DMS79 (cell line): ENCODE measurements around the gene TCAF1.
"Not testable (repeated sequence)": the region's sequence is repeated elsewhere in the genome, so short reads cannot be mapped to it uniquely, and the experiment has no call there.

Experiments used
- DNase-seq: peaks from one replicate; lab custom pipeline; 2025; lab: John Stamatoyannopoulos, UW

TCAF1 gene

DNA sequence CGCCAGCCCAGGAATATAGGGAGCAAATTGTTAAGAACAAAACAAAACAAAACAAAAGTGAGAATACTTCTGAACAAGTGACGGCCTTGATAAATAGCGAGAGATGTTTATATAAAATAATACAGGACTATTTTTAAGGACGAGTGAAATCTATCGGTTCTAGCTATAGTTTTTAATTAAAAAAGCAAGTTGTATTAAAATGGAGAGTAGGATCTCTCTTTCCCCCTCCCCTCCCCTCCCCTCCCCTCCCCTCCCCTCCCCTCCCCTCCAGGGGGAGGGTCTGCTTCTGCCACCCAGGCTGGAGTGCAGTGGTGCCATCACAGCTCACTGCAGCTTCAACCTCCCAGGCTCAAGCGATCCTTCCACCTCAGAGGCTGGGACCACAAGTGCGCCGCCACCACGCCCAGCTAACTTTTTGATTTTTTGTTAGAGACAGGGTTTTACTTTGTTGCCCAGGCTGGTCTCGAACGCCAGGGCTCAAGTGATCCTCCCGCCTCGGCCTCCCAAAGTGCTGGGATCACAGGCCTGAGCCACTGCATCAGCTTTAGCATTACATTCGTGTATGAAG is 440 bp upstream of the TCAF1 start:
- DNase-seq: no peak

GRCh38 chr7:143901332-143901667 is 676 bp downstream of the TCAF1 start:
- no peak for DNase-seq

DNA sequence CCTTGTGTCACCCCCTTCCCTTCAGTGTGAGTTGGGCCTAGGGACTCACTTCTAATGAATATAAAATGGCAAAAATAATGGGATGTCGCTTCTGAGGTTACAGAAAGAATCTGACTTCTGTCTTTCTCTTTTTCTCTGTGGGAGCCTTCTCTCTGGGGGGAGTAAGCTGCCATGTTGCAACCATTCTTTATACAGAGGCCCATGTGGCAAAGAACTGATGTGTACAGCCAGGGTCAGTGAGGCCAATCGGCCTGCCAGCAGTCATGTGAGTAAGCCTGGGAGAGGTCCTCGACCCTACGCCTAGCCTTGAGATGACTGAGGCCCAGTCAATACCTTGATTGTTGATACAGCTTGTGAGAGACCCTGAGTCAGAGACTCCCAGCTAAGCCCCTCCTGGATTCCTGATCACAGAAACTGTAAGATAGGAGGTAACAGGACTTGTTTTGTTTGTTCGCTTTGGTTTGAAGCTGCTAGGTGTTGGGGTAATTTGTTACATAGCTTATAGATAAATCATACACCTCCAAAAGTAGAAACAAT is 1.7 kb downstream of the TCAF1 start:
- DNase-seq: no peak

DNA sequence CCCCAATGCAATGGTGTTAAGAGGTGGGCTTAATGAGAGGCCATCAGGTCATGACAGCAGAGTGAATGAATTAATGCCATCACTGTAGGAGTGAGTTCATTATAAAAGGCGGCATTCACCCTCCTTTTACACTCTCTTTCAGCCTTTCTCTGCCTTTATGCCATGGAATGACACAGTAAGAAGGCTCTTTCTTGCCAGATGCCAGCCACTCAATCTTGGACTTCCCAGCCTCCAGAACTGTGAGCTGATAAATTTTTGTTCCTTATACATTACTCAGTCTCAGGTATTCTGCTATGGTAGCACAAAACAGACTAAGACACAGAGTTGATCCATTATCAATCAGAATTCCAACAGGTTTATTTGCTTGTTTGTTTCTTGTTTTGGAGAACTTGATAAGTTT is 3.2 kb downstream of the TCAF1 start:
- no peak for DNase-seq

- DNase-seq: no peak
Observed at GRCh38 chr7:143896667-143897066, 5.3 kb downstream of the TCAF1 start.

DNA sequence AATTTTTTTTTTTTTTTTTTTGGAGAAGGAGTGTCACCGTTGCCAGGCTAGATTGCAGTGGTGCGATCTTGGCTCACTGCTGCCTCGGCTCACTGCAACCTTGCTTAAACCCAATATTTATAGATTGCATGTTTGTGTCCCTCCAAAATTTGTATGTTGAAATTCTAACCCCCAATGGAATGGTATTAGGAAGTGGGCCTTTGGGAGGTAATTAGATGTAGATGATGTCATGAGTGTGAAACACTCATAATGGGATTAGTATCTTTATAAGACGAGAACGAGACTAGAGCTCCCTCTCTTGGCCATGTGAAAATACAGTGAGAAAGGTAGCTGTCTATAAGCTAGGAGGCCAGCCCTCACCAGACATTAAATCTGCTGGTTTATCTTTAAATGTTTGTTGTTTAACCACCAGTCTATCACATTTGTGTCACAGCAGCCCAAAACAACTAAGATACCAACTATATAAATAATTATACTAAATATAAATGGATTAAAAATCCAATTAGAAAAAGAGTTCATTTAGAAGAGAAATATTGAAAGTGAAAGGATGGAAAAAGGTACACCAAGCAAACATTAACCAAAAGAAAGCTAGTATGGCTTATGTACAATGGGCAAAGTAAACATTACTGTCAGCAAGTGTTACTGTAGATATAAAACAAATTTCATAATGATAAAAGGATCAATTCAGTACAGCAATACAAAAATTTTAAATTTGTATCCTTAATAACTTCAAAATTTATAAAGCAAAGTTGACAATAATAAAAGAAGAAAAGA is 9.3 kb downstream of the TCAF1 start:
- DNase-seq: no peak

- no peak for DNase-seq
Observed at GRCh38 chr7:143891457-143891856, 10.5 kb downstream of the TCAF1 start.

DNA sequence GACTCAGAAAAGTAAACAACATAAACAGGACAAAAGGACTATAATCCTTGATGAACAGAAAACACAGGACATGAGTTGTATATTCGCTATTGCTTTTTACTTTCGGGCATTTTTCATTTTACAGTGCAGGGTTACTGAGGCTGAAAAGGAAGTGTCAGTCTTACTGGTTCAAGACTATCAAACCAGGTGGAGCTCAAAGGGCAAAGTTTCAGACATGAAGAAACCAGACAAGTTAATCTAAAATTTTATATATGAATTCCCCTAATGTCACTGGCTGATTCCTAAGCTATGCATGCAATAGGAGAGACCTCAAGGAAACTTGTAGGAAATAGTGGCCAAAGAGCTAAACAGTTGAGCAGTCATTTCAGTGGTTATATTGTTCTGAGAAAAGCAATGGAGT is 11.4 kb downstream of the TCAF1 start:
- no peak for DNase-seq

DNA sequence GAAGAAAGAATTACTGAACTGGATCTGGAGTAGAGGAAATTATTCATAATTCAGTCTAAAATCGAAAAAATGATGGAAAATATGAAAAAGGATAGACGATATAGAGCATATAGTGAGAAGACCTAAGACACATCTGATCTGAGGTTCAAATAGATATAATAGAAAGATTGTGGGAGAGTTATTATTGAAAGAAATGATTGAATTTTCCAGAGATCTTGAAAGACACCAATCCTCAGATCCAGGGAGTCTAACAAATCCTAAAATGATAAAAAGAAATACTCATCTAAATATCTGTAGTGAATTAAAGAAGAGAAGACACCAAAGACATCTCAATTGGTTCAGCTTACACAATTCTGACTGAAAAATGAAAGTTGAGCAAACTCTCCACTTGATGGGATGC is 12.9 kb downstream of the TCAF1 start:
- DNase-seq: no peak

DNA sequence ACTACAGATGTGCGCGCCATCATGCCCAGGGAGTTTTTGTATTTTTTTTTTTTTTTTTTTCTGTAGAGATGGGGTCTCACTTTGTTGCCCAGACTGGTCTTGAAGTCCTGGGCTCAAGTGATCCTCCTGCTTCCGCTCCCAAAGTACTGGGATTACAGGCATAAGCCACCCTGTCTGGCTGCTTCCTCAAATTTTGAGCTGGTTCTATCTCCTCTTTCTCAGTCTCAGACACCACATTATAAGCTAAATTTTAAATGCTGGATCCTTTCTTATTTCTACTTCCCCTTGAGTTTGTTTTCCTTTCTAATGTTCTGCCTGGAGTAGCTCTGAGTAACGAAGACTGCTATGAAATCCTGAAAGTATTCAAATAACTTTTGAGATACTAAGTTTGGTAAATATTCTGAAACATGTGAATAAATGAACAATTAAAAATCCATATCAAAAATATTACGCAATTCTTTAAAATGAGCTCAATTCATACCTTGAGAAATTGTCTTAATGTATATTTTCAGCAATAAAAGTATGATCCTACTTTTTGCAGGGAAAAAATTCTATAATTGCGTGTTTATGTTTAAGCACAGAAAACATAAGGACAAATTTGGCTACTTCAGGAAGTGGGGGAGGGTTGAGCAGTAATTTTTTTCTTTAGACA is 15.0 kb downstream of the TCAF1 start:
- DNase-seq: no peak

DNA sequence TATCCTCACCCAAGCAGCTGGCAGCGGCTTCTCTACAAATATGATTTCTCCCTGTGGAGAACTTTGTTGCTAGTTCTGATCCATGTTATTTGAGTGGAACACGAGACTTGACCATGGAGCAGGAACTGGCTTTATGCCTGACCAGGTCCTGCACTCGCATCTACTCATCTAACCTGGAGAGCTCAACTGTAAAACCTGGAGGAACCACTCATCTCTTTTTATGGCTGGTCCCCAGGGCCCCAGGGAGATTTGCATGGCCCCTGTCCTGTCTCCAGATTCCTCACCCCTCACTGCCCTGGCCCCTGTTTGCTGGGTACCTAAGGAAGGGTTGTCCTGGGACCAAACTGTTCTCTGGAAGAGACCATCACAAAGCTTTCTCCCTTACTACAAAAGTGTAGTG is 16.0 kb downstream of the TCAF1 start:
- DNase-seq: peak; percentile 30

GRCh38 chr7:143884969-143885559 is 16.9 kb downstream of the TCAF1 start:
- DNase-seq: peak; percentile 25

DNA sequence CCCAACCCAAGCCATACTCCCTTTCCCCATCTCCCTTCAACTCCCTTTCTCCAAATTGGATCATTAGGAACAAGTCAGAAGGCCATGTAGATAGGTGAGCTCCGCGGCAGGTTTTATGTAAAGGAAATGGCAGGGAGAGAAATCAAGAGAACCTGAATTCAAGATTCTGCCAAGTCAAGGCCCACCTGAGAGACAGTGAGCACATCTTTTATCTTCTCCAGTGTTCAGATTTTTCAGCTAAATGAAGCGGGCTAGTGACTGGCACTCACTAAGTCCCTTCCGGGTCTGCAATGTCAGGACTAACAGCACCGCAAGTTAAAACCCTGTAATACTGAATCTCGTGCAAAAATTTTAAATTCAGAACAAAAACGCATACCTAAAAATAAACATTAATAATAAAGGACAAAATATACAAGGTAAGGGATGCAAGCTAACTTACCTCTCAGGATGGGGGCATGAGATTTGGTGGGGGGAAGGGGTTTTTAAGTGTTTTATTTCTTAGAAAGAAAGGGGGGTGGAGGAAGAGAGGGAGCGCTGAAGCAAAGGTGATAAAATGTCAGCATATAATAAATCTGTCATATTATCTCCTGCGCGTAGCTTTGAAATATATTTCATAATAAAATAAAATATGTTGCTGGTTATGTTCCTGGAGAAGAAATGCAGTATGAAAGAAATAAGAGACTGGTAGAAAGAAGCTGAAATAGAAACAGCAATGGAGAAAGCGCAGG is 17.6 kb downstream of the TCAF1 start:
- DNase-seq: no peak

- peak; percentile 73 for DNase-seq
Observed at GRCh38 chr7:143882604-143883078, 19.3 kb downstream of the TCAF1 start.

- peak; percentile 40 for DNase-seq
Observed at GRCh38 chr7:143882020-143882603, 19.9 kb downstream of the TCAF1 start.

DNA sequence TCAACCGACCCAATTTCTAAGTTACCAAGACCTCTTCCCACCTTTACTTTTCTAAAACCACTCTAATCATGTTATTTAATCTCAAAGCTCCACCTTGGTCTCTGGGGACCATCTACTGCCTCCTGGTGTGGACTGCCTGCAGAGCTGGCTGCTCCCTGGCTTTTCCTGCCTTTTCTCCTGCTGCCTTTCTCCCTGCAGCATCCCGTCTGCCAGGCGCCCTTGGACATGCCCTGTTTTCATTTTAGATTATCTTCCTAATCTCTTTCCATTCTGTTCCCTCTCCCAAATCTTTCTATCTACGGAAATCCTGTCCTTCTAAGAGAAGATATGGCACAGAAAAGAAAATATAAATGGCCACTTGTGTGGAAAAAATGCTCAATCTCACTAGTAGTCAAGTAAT is 23.1 kb downstream of the TCAF1 start:
- no peak for DNase-seq

DNA sequence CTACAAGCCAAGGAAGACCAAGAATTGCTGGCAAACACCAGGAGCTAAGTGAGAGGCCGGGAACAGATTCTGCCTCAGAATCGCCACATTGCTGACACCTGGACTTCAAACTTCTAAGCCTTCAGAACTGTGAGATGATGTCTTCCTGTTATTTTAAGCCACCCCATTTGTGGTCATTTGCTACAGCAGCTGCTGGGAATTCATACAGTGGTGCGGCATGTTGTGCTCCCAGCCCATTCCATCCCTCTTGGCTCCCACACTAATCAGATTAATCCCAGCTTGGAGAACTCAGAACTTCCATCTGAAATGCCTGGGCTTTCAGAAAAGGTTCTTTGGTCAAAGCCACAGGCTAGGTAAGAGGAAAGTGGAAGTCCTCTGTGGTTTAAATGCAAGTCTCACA is 24.9 kb downstream of the TCAF1 start:
- DNase-seq: no peak

DNA sequence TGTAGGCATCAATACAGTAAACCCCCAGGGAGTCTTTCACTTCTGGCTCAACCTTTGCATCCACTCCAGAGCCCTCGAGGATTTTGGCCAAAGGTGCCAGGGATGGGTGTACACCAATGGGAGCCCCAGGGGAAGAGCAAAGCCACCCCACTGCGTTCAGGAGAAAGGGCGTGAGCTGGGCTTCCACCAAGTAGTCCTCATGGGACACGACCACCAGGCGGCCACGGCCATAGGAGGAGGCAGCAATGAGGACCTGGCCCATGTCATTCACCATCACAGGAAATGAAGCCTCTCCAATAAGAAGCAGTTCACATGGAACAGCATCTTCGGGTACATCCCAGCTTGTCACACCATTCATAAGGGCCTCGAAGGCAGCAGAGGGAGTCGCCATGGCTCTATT is 25.8 kb downstream of the TCAF1 start:
- no peak for DNase-seq

- DNase-seq: not testable (repeated sequence)
Observed at GRCh38 chr7:143873242-143873641, 28.7 kb downstream of the TCAF1 start.

DNA sequence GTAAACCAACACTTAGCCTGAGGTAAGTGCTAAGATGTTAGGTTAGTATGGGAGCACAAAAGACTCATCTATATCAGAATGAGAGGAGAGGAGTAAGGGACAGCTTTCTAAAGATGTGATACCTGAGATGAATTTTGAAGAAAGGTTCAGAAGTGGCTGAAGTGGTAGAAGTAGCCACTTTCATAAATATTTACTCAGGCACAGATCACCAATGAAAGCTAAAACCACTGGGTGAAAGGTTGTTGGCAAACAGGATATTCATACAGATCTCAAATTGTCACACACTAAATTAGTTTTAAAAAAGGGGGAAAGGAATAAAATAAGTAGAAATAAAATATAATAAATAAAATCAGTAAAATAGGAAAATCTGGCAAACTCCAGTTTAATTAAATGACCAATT is 30.4 kb downstream of the TCAF1 start:
- DNase-seq: not testable (repeated sequence)

DNA sequence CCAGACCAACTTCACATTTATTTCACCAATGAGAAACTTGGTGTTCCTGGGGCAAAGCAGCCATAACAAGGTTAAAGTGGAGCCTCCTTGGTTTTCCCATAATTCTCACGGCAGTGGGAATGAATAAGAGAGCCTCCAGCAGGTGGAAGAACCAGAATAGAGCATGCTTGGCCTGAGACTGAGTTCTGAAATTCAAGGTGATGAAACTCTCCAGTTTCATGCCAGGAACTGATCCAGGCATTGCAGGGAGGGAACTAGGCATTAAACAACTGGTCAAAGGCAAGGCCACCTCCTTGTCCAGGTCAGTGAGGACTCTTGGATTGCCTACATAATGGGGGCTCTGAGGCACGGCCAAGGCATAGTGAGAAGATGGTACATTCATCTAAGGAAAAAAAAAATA is 44.0 kb downstream of the TCAF1 start:
- DNase-seq: not testable (repeated sequence)

DNA sequence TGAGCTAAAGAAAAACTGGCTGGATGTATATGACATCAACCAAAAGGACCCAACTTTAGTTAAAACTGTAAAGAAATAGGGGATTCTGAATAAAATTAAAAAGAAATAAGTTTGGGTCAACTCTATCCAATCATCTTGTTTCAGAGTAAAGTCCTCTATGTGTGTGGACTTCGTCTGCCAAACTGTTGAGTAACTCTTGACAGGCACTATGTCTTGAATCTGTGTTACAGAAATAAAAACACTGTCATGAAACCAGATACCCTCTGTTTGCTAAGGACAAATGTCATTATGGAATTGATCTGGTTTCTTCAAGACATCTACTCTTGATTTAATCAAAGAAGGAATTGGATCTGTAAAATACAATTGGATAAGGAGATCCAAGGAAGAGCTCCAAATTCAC is 46.5 kb downstream of the TCAF1 start:
- not testable (repeated sequence) for DNase-seq
